SJCRH30 (cell line): ENCODE measurements around the gene MTUS2. TPM values are rescaled to one million over a fixed set of nuclear protein-coding genes. Genes with fewer than 3 reads are reported as not detected.

Experiments
- DNase-seq, 2 experiments: peaks; one replicate each; pipeline ENCODE4 v3.0.0-alpha.2; 2015 to 2020
- H3K27ac ChIP-seq: fragments of 250-450 bp; sonication (Bioruptor Pico); 2 replicates; pipeline ENCODE4 v1.5.1; 2020; ENCODE audit warnings: mild to moderate bottlenecking, moderate library complexity
- H3K27me3 ChIP-seq: fragments of 250-450 bp; sonication (Bioruptor Pico); 2 replicates; pipeline ENCODE4 v1.5.1; 2020; ENCODE audit warnings: mild to moderate bottlenecking, moderate library complexity
- H3K36me3 ChIP-seq: fragments of 250-450 bp; sonication (Bioruptor Pico); 2 replicates; pipeline ENCODE4 v1.5.1; 2020; ENCODE audit warnings: mild to moderate bottlenecking, moderate library complexity
- H3K4me1 ChIP-seq: fragments of 250-450 bp; sonication (Bioruptor Pico); 2 replicates; pipeline ENCODE4 v1.5.1; 2020; ENCODE audit warnings: mild to moderate bottlenecking, moderate library complexity
- H3K4me3 ChIP-seq: fragments of 250-450 bp; sonication (Bioruptor Pico); 2 replicates; pipeline ENCODE4 v1.5.1; 2020; ENCODE audit warnings: mild to moderate bottlenecking, moderate library complexity
- H3K9me3 ChIP-seq: fragments of 250-450 bp; sonication (Bioruptor Pico); replicated peaks from 2 replicates; pipeline ENCODE4 v1.5.1; 2020; ENCODE audit warnings: mild to moderate bottlenecking, moderate library complexity
- total RNA-seq: library from RNA; depleted of rRNA; stranded (reverse); fragments of >200 nt; shearing (Covaris generic); gene quantifications from 2 replicates; pipeline ENCODE4 v1.2.3, GENCODE V29; 2014

Gene MTUS2
- total RNA-seq, 1 experiment from 2014 or later: 2.4 TPM

DNA sequence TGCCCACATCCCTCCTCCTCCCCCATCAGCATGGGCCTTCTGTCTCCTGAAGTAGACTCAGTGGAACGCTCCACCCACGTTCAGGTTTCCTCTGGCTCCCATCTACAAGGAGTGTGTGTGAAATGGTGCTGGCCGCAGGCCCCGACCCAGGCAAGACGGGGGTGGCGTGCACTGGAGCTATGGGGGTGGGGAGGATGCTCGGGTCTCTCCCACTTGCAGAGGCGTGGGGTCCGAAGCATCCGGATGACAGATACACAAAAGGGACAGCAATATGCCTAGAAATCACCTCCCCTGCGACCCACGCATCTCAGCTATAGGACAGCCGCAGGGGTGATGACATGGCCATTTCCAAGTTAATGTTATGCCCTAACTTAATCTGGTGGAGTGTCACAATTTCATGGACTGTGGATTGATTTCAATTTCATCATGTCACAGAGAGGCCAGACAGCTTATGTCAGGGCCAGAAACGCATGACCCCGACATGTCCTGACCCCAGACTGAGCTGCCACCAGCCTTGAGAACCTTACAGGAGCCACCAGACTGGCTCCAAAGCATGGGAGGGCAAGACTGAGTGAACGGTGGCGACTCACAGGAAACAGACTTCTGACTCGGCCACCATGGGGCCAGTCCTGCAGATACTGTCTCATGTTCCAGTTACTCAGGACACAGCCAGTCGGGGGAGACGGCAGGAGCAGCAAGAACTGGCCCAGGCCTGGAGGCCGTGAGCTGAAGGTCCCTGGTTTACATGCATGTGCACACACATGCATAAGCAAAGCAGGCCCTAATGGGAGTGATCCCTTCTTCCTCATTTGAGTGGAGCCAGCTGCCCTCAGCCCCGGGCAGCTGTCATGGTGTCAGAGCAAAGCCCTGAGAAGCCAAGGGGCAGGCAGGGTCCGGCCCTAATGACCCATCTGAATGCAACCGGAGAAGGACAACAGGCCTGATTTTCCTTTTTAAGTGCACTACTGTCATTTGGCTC is 693.2 kb downstream of the MTUS2 start:
- DNase-seq: no peak
- peaks cover 42% of the 10 kb centered on the region for H3K36me3 ChIP-seq
- no peak overlapping the region for H3K27ac ChIP-seq
- no peak overlapping the region for H3K4me3 ChIP-seq
- no peaks in the 10 kb centered on the region for H3K4me1 ChIP-seq
- no peaks in the 10 kb centered on the region for H3K9me3 ChIP-seq
- no peaks in the 10 kb centered on the region for H3K27me3 ChIP-seq

- no peaks in the 10 kb centered on the region for H3K27me3 ChIP-seq
- no peak for DNase-seq
- no peak overlapping the region for H3K4me3 ChIP-seq
- no peak overlapping the region for H3K27ac ChIP-seq
- H3K4me1 ChIP-seq: no peaks in the 10 kb centered on the region
- no peaks in the 10 kb centered on the region for H3K9me3 ChIP-seq
- peaks cover 49% of the 10 kb centered on the region for H3K36me3 ChIP-seq
Observed at GRCh38 chr13:29513981-29514719, 694.0 kb downstream of the MTUS2 start.

GRCh38 chr13:29514720-29515310 is 694.7 kb downstream of the MTUS2 start:
- Histone ChIP-seq H3K27me3 (no peaks in the 10 kb centered on the region), H3K27ac (no peak overlapping the region), H3K4me1 (no peaks in the 10 kb centered on the region), H3K36me3 (peaks cover 52% of the 10 kb centered on the region), H3K4me3 (no peak overlapping the region), H3K9me3 (no peaks in the 10 kb centered on the region)
- DNase-seq: no peak

- no peak for DNase-seq
- H3K36me3 ChIP-seq: peaks cover 54% of the 10 kb centered on the region
- no peaks in the 10 kb centered on the region for H3K27me3 ChIP-seq
- peaks cover under 1% of the 10 kb centered on the region for H3K4me1 ChIP-seq
- H3K27ac ChIP-seq: no peak overlapping the region
- no peaks in the 10 kb centered on the region for H3K9me3 ChIP-seq
- no peak overlapping the region for H3K4me3 ChIP-seq
Observed at GRCh38 chr13:29515372-29515771, 695.2 kb downstream of the MTUS2 start.

- Histone ChIP-seq H3K4me3 (no peak overlapping the region), H3K9me3 (no peaks in the 10 kb centered on the region), H3K4me1 (peaks cover 7% of the 10 kb centered on the region), H3K36me3 (peaks cover 55% of the 10 kb centered on the region), H3K27ac (no peak overlapping the region), H3K27me3 (no peaks in the 10 kb centered on the region)
- DNase-seq: no peak
Observed at GRCh38 chr13:29516012-29516411, 695.9 kb downstream of the MTUS2 start.

- H3K27me3 ChIP-seq: no peaks in the 10 kb centered on the region
- H3K4me1 ChIP-seq: peaks cover 15% of the 10 kb centered on the region
- H3K27ac ChIP-seq: no peak overlapping the region
- DNase-seq: no peak
- H3K9me3 ChIP-seq: no peaks in the 10 kb centered on the region
- H3K4me3 ChIP-seq: no peak overlapping the region
- H3K36me3 ChIP-seq: peaks cover 64% of the 10 kb centered on the region
Observed at GRCh38 chr13:29516880-29517279, 696.7 kb downstream of the MTUS2 start.

- Histone ChIP-seq H3K4me1 (peaks cover 15% of the 10 kb centered on the region), H3K36me3 (peaks cover 72% of the 10 kb centered on the region), H3K27ac (no peak overlapping the region), H3K27me3 (no peaks in the 10 kb centered on the region), H3K4me3 (no peak overlapping the region), H3K9me3 (no peaks in the 10 kb centered on the region)
- no peak for DNase-seq
Observed at GRCh38 chr13:29519921-29520320, 699.8 kb downstream of the MTUS2 start.

GRCh38 chr13:29520671-29521070 is 700.5 kb downstream of the MTUS2 start:
- Histone ChIP-seq H3K9me3 (no peaks in the 10 kb centered on the region), H3K4me1 (peaks cover 15% of the 10 kb centered on the region), H3K27me3 (no peaks in the 10 kb centered on the region), H3K27ac (no peak overlapping the region), H3K36me3 (peaks cover 64% of the 10 kb centered on the region), H3K4me3 (no peak overlapping the region)
- DNase-seq: peak in 1 of 2 experiments; percentile 24

GRCh38 chr13:29521336-29521735 is 701.2 kb downstream of the MTUS2 start:
- H3K9me3 ChIP-seq: no peaks in the 10 kb centered on the region
- H3K4me1 ChIP-seq: peaks cover 15% of the 10 kb centered on the region
- peaks cover 61% of the 10 kb centered on the region for H3K36me3 ChIP-seq
- no peak overlapping the region for H3K27ac ChIP-seq
- H3K27me3 ChIP-seq: no peaks in the 10 kb centered on the region
- no peak overlapping the region for H3K4me3 ChIP-seq
- no peak for DNase-seq

DNA sequence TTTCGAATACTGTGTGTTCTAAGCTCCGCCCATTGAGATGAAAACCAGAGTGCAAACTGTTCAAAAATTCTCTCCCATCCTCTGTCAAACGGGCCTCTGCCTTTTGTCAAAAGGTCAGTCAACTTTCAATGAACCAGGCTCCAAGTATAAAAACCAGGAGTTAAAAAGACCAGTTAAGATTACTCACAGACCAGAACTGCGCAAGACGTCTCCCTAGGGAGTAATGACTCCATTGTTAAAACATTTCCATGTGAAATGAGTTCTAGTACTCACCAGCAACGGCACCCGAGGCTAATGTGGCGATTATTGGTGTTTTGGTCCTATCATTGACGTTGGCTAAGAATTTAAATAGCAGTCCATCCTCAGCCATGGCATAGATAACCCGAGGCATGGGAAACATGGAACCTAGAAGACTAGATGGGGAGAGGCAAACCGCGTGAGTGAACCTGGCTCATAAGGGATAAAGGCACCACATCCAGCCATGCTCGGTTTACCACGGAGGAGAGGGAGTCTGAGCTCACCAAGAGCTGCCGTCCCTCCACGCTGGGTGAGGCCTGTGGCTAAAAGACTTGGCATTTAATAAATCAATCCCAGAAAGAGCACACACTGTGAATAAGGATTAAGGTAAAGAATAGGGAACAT is 702.0 kb downstream of the MTUS2 start:
- no peaks in the 10 kb centered on the region for H3K9me3 ChIP-seq
- H3K36me3 ChIP-seq: peaks cover 59% of the 10 kb centered on the region
- no peak for DNase-seq
- H3K27ac ChIP-seq: no peak overlapping the region
- H3K27me3 ChIP-seq: no peaks in the 10 kb centered on the region
- no peak overlapping the region for H3K4me3 ChIP-seq
- peaks cover 15% of the 10 kb centered on the region for H3K4me1 ChIP-seq

- H3K4me3 ChIP-seq: no peak overlapping the region
- no peaks in the 10 kb centered on the region for H3K9me3 ChIP-seq
- no peak for DNase-seq
- peaks cover 15% of the 10 kb centered on the region for H3K4me1 ChIP-seq
- H3K27ac ChIP-seq: no peak overlapping the region
- H3K36me3 ChIP-seq: peaks cover 66% of the 10 kb centered on the region
- no peaks in the 10 kb centered on the region for H3K27me3 ChIP-seq
Observed at GRCh38 chr13:29523199-29523961, 703.2 kb downstream of the MTUS2 start.

GRCh38 chr13:29524176-29524575 is 704.0 kb downstream of the MTUS2 start:
- Histone ChIP-seq H3K27me3 (no peaks in the 10 kb centered on the region), H3K36me3 (peaks cover 64% of the 10 kb centered on the region), H3K9me3 (no peaks in the 10 kb centered on the region), H3K4me1 (peaks cover 15% of the 10 kb centered on the region), H3K4me3 (no peak overlapping the region), H3K27ac (no peak overlapping the region)
- DNase-seq: no peak

DNA sequence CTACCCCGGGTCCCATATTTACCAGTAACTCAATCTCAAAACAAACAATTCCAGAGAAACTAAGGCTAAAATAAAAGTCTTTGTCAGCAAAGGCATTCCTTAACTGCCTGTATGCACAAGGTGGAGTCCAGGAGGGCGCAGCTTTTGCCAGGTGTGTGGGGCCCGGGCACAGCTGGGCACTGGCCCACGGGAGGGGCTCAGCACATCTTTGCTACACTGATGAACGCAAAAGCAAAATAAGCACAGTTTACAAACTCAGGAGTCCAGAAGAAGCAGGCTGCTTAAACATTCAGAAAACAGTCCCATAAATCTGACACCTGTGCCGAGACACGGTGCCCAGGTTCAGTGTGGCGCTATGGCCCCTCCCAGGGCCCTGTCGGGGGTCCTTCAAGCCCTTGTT is 704.5 kb downstream of the MTUS2 start:
- Histone ChIP-seq H3K9me3 (no peaks in the 10 kb centered on the region), H3K4me3 (no peak overlapping the region), H3K27me3 (no peaks in the 10 kb centered on the region), H3K27ac (no peak overlapping the region), H3K4me1 (peaks cover 15% of the 10 kb centered on the region), H3K36me3 (peaks cover 67% of the 10 kb centered on the region)
- DNase-seq: no peak

- Histone ChIP-seq H3K4me1 (peaks cover 10% of the 10 kb centered on the region), H3K36me3 (peaks cover 70% of the 10 kb centered on the region), H3K9me3 (no peaks in the 10 kb centered on the region), H3K27me3 (no peaks in the 10 kb centered on the region), H3K27ac (no peak overlapping the region), H3K4me3 (no peak overlapping the region)
- DNase-seq: no peak
Observed at GRCh38 chr13:29525757-29526156, 705.6 kb downstream of the MTUS2 start.
